GM12891 (cell line): Measurements from ENCODE around the gene CPSF4L.

Source experiments
- POLR2A ChIP-seq: IDR thresholded peaks from 2 replicates; pipeline ENCODE4 v1.6.1; 2011; ENCODE audit warnings: low read depth, low read length, control low read depth
- POLR2AphosphoS5 ChIP-seq: IDR thresholded peaks from 2 replicates; pipeline ENCODE4 v1.6.1; 2011; ENCODE audit warnings: low read depth, low read length, control low read depth
- POU2F2 ChIP-seq: IDR thresholded peaks from 2 replicates; pipeline ENCODE4 v1.6.1; 2011; ENCODE audit warnings: low read depth, mild to moderate bottlenecking, control low read depth, low read length, moderate library complexity
- SPI1 ChIP-seq: IDR thresholded peaks from 2 replicates; pipeline ENCODE4 v1.6.1; 2011; ENCODE audit warnings: low read depth, low read length, control low read depth
- TAF1 ChIP-seq: IDR thresholded peaks from 2 replicates; pipeline ENCODE4 v1.6.1; 2011; ENCODE audit warnings: low read depth, low read length, control low read depth

DNA sequence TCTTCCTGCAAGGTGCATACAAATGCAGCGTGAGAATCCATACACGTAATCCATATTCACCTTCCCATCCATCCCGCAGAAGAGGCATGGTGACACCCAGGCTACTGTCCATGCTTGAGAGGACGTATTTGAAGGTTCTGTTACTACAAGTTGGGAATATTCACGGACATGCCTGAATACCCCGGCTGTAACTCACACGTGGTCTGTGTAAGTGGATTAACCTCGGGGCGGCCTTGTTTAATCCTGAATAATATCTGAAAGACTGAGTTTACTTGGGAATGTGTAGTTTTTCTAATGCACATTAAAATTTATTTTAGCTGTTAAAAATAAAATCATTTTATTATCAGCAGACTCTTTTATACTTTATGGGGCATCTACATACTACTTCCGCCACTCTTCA is 13.1 kb downstream of the CPSF4L start:
- no peak for TF ChIP-seq POLR2AphosphoS5
- no peak for TF ChIP-seq POLR2A
- TF ChIP-seq POU2F2 = no peak
- TF ChIP-seq TAF1 = no peak
- TF ChIP-seq SPI1 = no peak
